ENCODE results near the gene RAP1A. TPM values are rescaled to one million over a fixed set of nuclear protein-coding genes. Genes with fewer than 3 reads are reported as not detected.

The RAP1A gene
- total RNA-seq, 1 donor = 17.0 TPM

- Histone ChIP-seq H3K4me1 (ENCODE audit: insufficient read depth, low read length) (no peaks in the 10 kb centered on the region), H4K20me1 (ENCODE audit: insufficient read depth, low read length) (no peaks in the 10 kb centered on the region), H3K36me3 (ENCODE audit: insufficient read depth, low read length) (peaks cover 37% of the 10 kb centered on the region), H3K9me3 (ENCODE audit: low read depth, low read length) (no peaks in the 10 kb centered on the region), H3K27me3 (ENCODE audit: insufficient read depth, low read length) (no peaks in the 10 kb centered on the region), H3K27ac (ENCODE audit: low read depth, low read length) (no peak overlapping the region), H2AFZ (ENCODE audit: low read length) (no peak overlapping the region), H3K4me2 (ENCODE audit: insufficient read depth, low read length) (no peak overlapping the region), H3K79me2 (ENCODE audit: insufficient read depth, low read length) (peaks cover 15% of the 10 kb centered on the region), H3K4me3 (ENCODE audit: insufficient read depth, low read length) (no peak overlapping the region)
- DNase-seq (ENCODE audit: insufficient read length, low spot score, missing footprints) = no peak
- TF ChIP-seq, protein P1, sequence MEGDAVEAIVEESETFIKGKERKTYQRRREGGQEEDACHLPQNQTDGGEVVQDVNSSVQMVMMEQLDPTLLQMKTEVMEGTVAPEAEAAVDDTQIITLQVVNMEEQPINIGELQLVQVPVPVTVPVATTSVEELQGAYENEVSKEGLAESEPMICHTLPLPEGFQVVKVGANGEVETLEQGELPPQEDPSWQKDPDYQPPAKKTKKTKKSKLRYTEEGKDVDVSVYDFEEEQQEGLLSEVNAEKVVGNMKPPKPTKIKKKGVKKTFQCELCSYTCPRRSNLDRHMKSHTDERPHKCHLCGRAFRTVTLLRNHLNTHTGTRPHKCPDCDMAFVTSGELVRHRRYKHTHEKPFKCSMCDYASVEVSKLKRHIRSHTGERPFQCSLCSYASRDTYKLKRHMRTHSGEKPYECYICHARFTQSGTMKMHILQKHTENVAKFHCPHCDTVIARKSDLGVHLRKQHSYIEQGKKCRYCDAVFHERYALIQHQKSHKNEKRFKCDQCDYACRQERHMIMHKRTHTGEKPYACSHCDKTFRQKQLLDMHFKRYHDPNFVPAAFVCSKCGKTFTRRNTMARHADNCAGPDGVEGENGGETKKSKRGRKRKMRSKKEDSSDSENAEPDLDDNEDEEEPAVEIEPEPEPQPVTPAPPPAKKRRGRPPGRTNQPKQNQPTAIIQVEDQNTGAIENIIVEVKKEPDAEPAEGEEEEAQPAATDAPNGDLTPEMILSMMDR (IDR thresholded peaks at IDR 0.05; ENCODE audit: extremely low read depth, low read depth, low read length) = no peak
Observed at GRCh38 chr1:111695801-111696200, 76.2 kb downstream of the RAP1A start.

DNA sequence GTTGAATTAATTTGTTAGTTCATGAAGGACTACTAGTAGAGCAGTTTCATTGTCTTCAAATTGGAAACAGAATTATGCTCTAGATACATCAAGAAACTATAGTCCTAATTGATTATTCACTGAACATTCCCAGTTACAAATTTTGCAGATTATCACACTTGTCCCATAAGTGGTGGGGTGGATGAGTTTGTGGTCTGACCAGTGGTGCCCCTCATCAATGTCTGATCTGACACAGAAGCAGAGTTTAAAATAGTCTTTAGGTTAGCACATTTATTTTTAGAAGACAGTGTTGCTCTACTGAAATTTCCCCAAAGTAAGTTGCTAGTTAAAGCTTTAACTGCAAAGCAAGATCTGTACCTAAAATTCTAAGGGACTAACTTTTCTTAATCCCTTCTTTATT is 76.7 kb downstream of the RAP1A start:
- TF ChIP-seq, protein P1 (IDR thresholded peaks at IDR 0.05; ENCODE audit: extremely low read depth, low read depth, low read length) = no peak
- Histone ChIP-seq H3K4me2 (ENCODE audit: insufficient read depth, low read length) (no peak overlapping the region), H3K79me2 (ENCODE audit: insufficient read depth, low read length) (peaks cover 13% of the 10 kb centered on the region), H3K27me3 (ENCODE audit: insufficient read depth, low read length) (no peaks in the 10 kb centered on the region), H3K27ac (ENCODE audit: low read depth, low read length) (no peak overlapping the region), H3K4me3 (ENCODE audit: insufficient read depth, low read length) (no peak overlapping the region), H3K36me3 (ENCODE audit: insufficient read depth, low read length) (peaks cover 42% of the 10 kb centered on the region), H4K20me1 (ENCODE audit: insufficient read depth, low read length) (no peaks in the 10 kb centered on the region), H2AFZ (ENCODE audit: low read length) (no peak overlapping the region), H3K4me1 (ENCODE audit: insufficient read depth, low read length) (no peaks in the 10 kb centered on the region), H3K9me3 (ENCODE audit: low read depth, low read length) (no peaks in the 10 kb centered on the region)
- DNase-seq (ENCODE audit: insufficient read length, low spot score, missing footprints) = no peak

GRCh38 chr1:111699268-111699667 is 79.7 kb downstream of the RAP1A start:
- no peaks in the 10 kb centered on the region for H3K79me2 ChIP-seq (ENCODE audit: insufficient read depth, low read length)
- peaks cover 43% of the 10 kb centered on the region for H3K36me3 ChIP-seq (ENCODE audit: insufficient read depth, low read length)
- no peaks in the 10 kb centered on the region for H3K4me1 ChIP-seq (ENCODE audit: insufficient read depth, low read length)
- no peak overlapping the region for H3K4me3 ChIP-seq (ENCODE audit: insufficient read depth, low read length)
- H3K27ac ChIP-seq (ENCODE audit: low read depth, low read length) = no peak overlapping the region
- H4K20me1 ChIP-seq (ENCODE audit: insufficient read depth, low read length) = no peaks in the 10 kb centered on the region
- TF ChIP-seq, protein P1 (IDR thresholded peaks at IDR 0.05; ENCODE audit: extremely low read depth, low read depth, low read length) = no peak
- no peak for DNase-seq (ENCODE audit: insufficient read length, low spot score, missing footprints)
- H2AFZ ChIP-seq (ENCODE audit: low read length) = no peak overlapping the region
- no peaks in the 10 kb centered on the region for H3K27me3 ChIP-seq (ENCODE audit: insufficient read depth, low read length)
- H3K9me3 ChIP-seq (ENCODE audit: low read depth, low read length) = no peaks in the 10 kb centered on the region
- H3K4me2 ChIP-seq (ENCODE audit: insufficient read depth, low read length) = no peak overlapping the region

DNA sequence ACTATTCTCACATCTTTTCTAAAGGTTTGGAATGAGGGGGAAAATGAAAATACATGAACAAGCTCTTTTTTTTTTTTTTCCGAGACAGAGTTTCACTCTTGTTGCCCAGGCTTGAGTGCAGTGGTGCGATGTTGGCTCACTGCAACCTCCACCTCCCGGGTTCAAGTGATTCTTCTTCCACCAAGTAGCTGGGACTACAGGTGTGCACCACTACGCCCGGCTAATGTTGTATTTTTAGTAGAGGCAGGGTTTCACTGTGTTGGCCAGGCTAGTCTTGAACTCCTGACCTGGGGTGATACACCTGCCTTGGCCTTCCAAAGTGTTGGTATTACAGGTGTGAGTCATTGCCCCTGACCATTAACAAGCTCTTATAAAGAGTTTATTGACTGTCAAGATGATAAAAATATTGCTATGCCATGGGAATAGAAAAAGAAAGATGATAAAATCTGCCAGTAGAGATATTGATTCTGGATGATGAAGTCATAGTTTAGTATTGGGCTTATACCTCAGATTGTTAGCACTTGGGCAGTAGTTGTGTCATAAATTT is 83.0 kb downstream of the RAP1A start:
- TF ChIP-seq, protein P1 (IDR thresholded peaks at IDR 0.05; ENCODE audit: extremely low read depth, low read depth, low read length) = no peak
- H3K36me3 ChIP-seq (ENCODE audit: insufficient read depth, low read length) = peaks cover 34% of the 10 kb centered on the region

More for the DNA sequence above, 83.0 kb downstream of the RAP1A start:
- Histone ChIP-seq H3K27me3 (ENCODE audit: insufficient read depth, low read length) (no peaks in the 10 kb centered on the region), H3K4me1 (ENCODE audit: insufficient read depth, low read length) (peaks cover 13% of the 10 kb centered on the region), H3K4me2 (ENCODE audit: insufficient read depth, low read length) (no peak overlapping the region), H4K20me1 (ENCODE audit: insufficient read depth, low read length) (no peaks in the 10 kb centered on the region), H3K9me3 (ENCODE audit: low read depth, low read length) (no peaks in the 10 kb centered on the region), H3K27ac (ENCODE audit: low read depth, low read length) (no peak overlapping the region), H3K4me3 (ENCODE audit: insufficient read depth, low read length) (no peak overlapping the region), H2AFZ (ENCODE audit: low read length) (no peak overlapping the region), H3K79me2 (ENCODE audit: insufficient read depth, low read length) (no peaks in the 10 kb centered on the region)
- DNase-seq (ENCODE audit: insufficient read length, low spot score, missing footprints) = no peak

Data from osteoblast (primary cell).